Epidermal melanocyte (primary cell): ENCODE measurements around the gene TPTE2.
"Not testable (repeated sequence)": the region's sequence is repeated elsewhere in the genome, so short reads cannot be mapped to it uniquely, and the experiment has no call there.

Experiments used
- DNase-seq: peaks from one replicate; pipeline ENCODE4 v3.0.0; 2011; ENCODE audit warnings: low spot score; ENCODE audit not compliant: insufficient read length

TPTE2 gene

DNA sequence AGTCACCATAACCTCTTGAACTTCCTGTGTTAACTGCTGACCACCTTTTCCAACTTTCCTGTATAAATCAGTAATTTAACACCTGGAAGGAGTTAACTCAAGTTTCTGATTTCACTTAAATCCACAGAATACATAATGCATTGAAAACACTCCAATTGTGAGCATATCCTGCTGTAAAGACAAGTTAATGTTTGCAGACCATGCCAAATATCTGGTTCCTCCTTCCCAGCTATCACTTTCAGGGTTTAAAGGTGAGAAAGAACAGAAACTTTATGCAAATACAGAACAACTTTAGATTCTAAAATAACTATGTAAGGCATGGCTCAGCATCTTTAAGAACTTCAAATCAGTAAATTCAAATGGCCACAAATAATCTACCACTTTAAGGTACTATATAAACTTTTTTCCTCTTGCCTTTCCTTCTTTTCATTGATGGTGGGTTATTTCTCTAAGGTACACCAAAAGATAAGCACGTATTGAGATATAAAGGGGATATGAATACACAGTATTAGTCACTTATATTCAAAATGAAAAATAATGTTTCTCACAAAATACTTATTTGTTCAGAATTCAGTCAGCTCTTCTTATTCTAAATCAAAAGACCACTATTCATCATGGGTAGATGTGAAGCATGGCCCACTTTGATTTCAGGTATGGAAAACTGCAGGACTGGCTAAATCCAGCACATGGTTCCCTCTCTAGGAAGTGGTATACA is 6.6 kb upstream of the TPTE2 start:
- no peak for DNase-seq

- DNase-seq = no peak
These were observed 253 bp upstream of the TPTE2 start for GRCh38 chr13:19561585-19561984.

- DNase-seq = not testable (repeated sequence)
These were observed 660 bp downstream of the TPTE2 start for GRCh38 chr13:19560672-19561071.

GRCh38 chr13:19559739-19560138 is 1.6 kb downstream of the TPTE2 start:
- DNase-seq = not testable (repeated sequence)

- not testable (repeated sequence) for DNase-seq
These were observed 4.0 kb downstream of the TPTE2 start for GRCh38 chr13:19557287-19557686.

GRCh38 chr13:19549245-19549644 is 12.1 kb downstream of the TPTE2 start:
- not testable (repeated sequence) for DNase-seq

DNA sequence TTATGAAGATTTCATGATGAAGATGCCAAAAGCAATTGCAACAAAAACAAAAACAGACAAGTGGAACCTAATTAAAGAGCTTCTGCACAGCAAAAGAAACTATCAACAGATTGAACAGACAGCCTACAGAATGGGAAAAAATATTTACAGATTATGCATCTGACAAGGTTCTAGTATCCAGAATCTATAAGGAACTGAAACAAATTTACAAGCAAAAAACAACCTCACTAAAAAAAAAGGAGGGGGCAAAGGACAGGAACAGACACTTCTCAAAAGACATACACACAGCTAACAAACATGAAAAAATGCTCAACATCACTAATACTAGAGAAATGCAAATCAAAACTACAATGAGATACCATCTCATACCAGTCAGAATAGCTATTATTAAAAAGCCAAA is 35.7 kb downstream of the TPTE2 start:
- not testable (repeated sequence) for DNase-seq

DNA sequence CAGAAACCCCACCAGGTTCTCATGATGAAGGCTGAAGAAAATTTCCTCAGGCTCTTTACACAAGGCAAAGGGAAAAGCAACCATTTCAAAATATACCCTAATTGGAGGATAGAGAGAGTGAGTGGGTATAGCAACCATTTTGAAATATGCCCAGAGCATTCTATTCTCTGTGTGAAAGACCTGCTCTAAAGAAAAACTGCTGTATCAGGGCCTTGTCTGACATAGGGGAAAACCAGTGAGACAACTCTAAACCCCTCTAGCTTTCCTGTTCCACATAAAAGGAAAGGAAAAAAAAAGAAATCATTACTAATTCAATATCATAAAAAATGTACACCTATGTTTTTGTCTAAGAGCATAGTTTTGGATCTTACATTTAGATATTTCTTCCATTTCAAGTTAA is 42.3 kb downstream of the TPTE2 start:
- DNase-seq = no peak

DNA sequence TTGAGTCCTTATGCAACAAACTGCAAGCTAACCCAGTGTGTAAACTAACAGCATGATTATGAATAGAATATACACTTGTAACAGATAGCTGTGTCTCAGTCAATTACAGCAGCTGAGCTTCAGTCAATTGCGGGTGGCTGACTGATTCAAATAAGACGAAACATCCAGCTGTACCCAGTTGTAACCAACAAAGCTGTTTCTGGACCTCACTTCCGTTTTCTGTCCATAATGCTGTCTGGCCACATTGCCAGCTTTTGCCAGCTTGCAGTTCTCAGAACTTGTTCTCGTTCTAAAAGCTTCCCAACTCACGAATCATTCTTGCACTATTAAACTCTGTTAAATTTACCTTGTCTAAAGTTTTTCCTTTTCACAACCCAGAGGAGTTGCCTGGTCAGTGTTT is 53.7 kb downstream of the TPTE2 start:
- DNase-seq = not testable (repeated sequence)

DNA sequence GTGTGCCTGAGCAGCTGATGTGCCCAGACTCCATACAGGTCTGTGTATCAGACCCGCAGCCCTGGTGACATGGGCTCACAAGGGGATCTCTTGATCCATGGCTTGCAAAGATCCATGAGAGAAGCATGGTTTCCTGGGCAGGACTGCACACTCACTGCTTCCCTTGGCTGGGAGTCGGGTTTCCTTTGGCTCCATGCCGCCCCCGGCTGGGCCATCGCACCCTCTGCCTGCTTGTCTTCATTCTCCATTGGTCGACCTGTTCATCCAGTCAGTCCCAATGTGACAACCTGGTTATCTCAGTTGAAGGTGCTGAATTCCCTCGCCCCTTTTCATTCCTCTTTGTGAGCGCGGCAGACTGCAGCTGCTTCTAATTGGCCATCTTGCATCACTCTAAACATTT is 101.2 kb downstream of the TPTE2 start:
- not testable (repeated sequence) for DNase-seq

GRCh38 chr13:19439056-19439686 is 122.2 kb downstream of the TPTE2 start:
- not testable (repeated sequence) for DNase-seq

DNA sequence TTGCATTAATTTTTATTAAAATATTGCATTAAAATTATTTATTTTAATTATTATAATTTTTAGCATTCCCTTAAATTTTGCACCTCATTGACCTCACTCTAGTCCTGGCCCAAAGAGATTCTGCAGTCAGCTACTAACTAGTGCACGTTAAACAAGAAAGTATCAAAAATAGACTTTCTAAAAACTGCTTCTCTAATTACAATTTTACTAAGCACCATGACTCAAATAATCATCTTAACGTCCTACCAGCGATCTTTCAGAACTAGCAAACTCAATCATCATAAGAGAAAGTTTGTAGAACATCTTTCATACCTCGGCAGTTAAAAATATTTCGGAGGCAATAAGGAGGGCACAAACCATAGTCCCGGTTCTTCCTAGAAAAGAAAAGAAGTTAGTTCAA is 123.6 kb downstream of the TPTE2 start:
- not testable (repeated sequence) for DNase-seq

DNA sequence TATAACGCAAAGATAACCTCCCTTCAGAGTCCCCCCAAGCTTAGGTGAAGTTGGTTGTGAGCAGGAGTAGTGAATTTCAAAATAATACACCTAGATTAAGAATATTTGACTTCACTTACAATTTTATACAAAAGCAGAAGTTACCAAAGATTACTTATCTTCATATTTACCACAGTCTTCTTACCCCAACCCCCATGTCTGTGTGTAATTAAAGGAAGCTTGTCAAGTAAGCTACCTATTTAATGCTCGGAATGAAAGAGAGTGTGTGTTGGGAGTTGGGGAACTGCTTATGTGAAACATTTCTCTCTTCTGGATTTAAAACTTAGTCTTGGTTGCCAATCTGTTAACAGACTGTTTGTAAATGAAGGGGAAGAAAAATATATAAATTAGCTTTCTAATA is 139.1 kb downstream of the TPTE2 start:
- not testable (repeated sequence) for DNase-seq

DNA sequence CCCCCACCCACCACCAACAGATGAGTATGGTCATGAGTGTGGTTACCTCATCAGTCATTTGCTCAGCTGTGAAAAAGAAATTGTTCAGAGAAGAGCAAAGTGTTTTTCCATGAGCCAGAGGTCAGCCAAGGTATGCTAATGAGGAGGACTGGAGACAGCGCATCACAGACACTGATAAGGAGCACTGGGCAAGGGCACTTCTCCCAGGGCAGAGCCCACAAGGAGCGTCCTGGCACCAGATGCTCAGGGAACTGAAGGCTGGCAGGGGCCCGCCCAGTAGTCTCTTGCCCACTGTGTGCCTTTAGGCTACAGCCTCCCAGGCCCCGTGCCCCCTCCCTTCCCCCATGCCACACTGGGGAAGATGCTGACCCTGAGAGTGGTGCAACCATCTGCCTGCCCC is 148.8 kb downstream of the TPTE2 start:
- not testable (repeated sequence) for DNase-seq

GRCh38 chr13:19382746-19383511 is 178.4 kb downstream of the TPTE2 start:
- DNase-seq = not testable (repeated sequence)

GRCh38 chr13:19382111-19382510 is 179.2 kb downstream of the TPTE2 start:
- no peak for DNase-seq
